K562 (cell line): Measurements from ENCODE around the gene IL17RC. TPM values are rescaled to one million over a fixed set of nuclear protein-coding genes. Genes with fewer than 3 reads are reported as not detected.

Experiments
- ARID2 ChIP-seq: fragments of 450-650 bp; IDR thresholded peaks from 2 replicates; pipeline ENCODE4 v1.6.1; 2017; ENCODE audit warnings: antibody characterized with exemption, mild to moderate bottlenecking
- CBFA2T2 ChIP-seq: fragments of 450-650 bp; conservative IDR thresholded peaks from 2 replicates; pipeline ENCODE4 v1.6.1; 2017; ENCODE audit warnings: mild to moderate bottlenecking
- CBFB ChIP-seq: sonication (generic); formaldehyde crosslinking; IDR thresholded peaks from 2 replicates; pipeline ENCODE4 v1.4.0; 2020; ENCODE audit warnings: mild to moderate bottlenecking, missing genetic modification reagents
- CSDE1 ChIP-seq, 2 experiments: fragments of 450-650 bp; IDR thresholded peaks; 2 replicates each; pipeline ENCODE4 v1.6.1; 2016; ENCODE audit warnings: mild to moderate bottlenecking in 1 of 2
- ERF ChIP-seq: fragments of 450-650 bp; formaldehyde crosslinking; IDR thresholded peaks from 2 replicates; pipeline ENCODE4 v1.4.0; 2020; ENCODE audit warnings: mild to moderate bottlenecking, mixed read lengths
- GATA2 ChIP-seq: sonication (generic); formaldehyde crosslinking; IDR thresholded peaks from 2 replicates; pipeline ENCODE4 v1.4.0; 2020; ENCODE audit warnings: mild to moderate bottlenecking, missing genetic modification reagents
- KLF16 ChIP-seq: IDR thresholded peaks from 2 replicates; pipeline ENCODE4 v1.6.1; 2016; ENCODE audit warnings: antibody characterized with exemption
- LEF1 ChIP-seq: fragments of 450-650 bp; IDR thresholded peaks from 2 replicates; pipeline ENCODE4 v1.6.1; 2016; ENCODE audit warnings: mild to moderate bottlenecking
- MXI1 ChIP-seq: IDR thresholded peaks from 2 replicates; pipeline ENCODE4 v1.6.1; 2011; ENCODE audit warnings: low read depth, mild to moderate bottlenecking, improper control_type of control experiment, low read length
- NBN ChIP-seq: fragments of 450-650 bp; IDR thresholded peaks from 2 replicates; pipeline ENCODE4 v1.6.1; 2016; ENCODE audit warnings: low read depth, mild to moderate bottlenecking
- NFRKB ChIP-seq: fragments of 450-650 bp; IDR thresholded peaks from 2 replicates; pipeline ENCODE4 v1.6.1; 2016; ENCODE audit warnings: low read depth
- NR2C2 ChIP-seq, 2 experiments: fragments of 200-800 bp in 1 of 2; sonication (Bioruptor generic) in 1 of 2; sonication (generic) in 1 of 2; formaldehyde crosslinking in 1 of 2; IDR thresholded peaks; 2 replicates each; pipeline versions ENCODE4 v1.6.1 to v1.8.0; 2016 to 2022; ENCODE audit warnings: mild to moderate bottlenecking in 1 of 2, missing compliant biosample characterization in 1 of 2, missing genetic modification characterization in 1 of 2, missing genetic modification reagents in 1 of 2
- RAD21 ChIP-seq, 2 experiments: fragments of 250-450 bp in 1 of 2; fragments of 450-650 bp in 1 of 2; sonication (Bioruptor Pico) in 1 of 2; formaldehyde crosslinking in 1 of 2; IDR thresholded peaks in 1 of 2; conservative IDR thresholded peaks in 1 of 2; 2 replicates each; pipeline versions ENCODE4 v1.4.0 to v1.8.0; 2020 to 2022; ENCODE audit warnings: mild to moderate bottlenecking in 2 of 2, moderate library complexity in 1 of 2
- SMARCA4 ChIP-seq: fragments of 450-650 bp; IDR thresholded peaks from 2 replicates; pipeline ENCODE4 v1.6.1; 2016
- SPI1 ChIP-seq: IDR thresholded peaks from 2 replicates; pipeline ENCODE4 v1.6.1; 2011; ENCODE audit warnings: low read depth, low read length, control low read depth, borderline replicate concordance
- ZNF140 ChIP-seq: fragments of 250-450 bp; sonication (Bioruptor Pico); IDR thresholded peaks from 2 replicates; pipeline ENCODE4 v1.8.0; 2021; ENCODE audit warnings: moderate library complexity, mild to moderate bottlenecking, inconsistent platforms
- ZNF224 ChIP-seq: sonication (generic); formaldehyde crosslinking; IDR thresholded peaks from 2 replicates; pipeline ENCODE4 v1.8.0; 2022; ENCODE audit warnings: mild to moderate bottlenecking, missing genetic modification reagents
- polyA plus RNA-seq, 8 experiments: library from polyadenylated mRNA; depleted of rRNA in 4 of 8; stranded (reverse) in 5 of 8; unstranded in 3 of 8; fragments of >200 nt; fragmentation: Nextera tagmentation in 2 of 8; fragmentation: Illumina TruSeq in 1 of 8; extraction: Ambion mirVana in 2 of 8; extraction: Trizol in 1 of 8; gene quantifications; 2 replicates each; pipeline versions ENCODE4 v1.2.1 to v1.2.3, GENCODE V29; 2011 to 2014; ENCODE audit warnings: inconsistent platforms in 1 of 8, missing spikeins in 1 of 8
- total RNA-seq, 7 experiments: library from RNA; depleted of rRNA in 6 of 7; stranded (reverse); fragments of >200 nt in 6 of 7; fragmentation: Illumina TruSeq in 2 of 7; extraction: Trizol in 2 of 7; gene quantifications; 2 replicates each; pipeline versions ENCODE4 v1.2.1 to v1.2.3, GENCODE V29; 2011 to 2021; ENCODE audit warnings: low replicate concordance in 1 of 7
- TF ChIP-seq, protein P1 (sequence below): fragments of 250-450 bp; sonication (Bioruptor Pico); IDR thresholded peaks from 2 replicates; pipeline ENCODE4 v1.8.0; 2022; ENCODE audit warnings: inconsistent platforms
- TF ChIP-seq, protein P2 (sequence below), 3 experiments: fragments of 200-800 bp in 1 of 3; fragments of 250-450 bp in 1 of 3; fragments of 450-650 bp in 1 of 3; sonication (Bioruptor Pico) in 1 of 3; sonication (Bioruptor generic) in 1 of 3; formaldehyde crosslinking in 1 of 3; IDR thresholded peaks; 2 replicates each; pipeline versions ENCODE4 v1.6.1 to v1.8.0; 2016 to 2022; ENCODE audit warnings: mild to moderate bottlenecking in 2 of 3, missing genetic modification characterization in 2 of 3, missing compliant biosample characterization in 1 of 3, moderate library complexity in 1 of 3
- TF ChIP-seq, protein P3 (sequence below): fragments of 450-650 bp; formaldehyde crosslinking; IDR thresholded peaks from 2 replicates; pipeline ENCODE4 v1.4.0; 2022; ENCODE audit warnings: mild to moderate bottlenecking, moderate library complexity

Gene IL17RC
- total and polyA plus RNA-seq, 9 of the 15 experiments (the other 6 are each of a cell fraction or from before 2014, with no cell fraction given): 0.15 to 11.4 (median 7.1) TPM; not detected in 1

DNA sequence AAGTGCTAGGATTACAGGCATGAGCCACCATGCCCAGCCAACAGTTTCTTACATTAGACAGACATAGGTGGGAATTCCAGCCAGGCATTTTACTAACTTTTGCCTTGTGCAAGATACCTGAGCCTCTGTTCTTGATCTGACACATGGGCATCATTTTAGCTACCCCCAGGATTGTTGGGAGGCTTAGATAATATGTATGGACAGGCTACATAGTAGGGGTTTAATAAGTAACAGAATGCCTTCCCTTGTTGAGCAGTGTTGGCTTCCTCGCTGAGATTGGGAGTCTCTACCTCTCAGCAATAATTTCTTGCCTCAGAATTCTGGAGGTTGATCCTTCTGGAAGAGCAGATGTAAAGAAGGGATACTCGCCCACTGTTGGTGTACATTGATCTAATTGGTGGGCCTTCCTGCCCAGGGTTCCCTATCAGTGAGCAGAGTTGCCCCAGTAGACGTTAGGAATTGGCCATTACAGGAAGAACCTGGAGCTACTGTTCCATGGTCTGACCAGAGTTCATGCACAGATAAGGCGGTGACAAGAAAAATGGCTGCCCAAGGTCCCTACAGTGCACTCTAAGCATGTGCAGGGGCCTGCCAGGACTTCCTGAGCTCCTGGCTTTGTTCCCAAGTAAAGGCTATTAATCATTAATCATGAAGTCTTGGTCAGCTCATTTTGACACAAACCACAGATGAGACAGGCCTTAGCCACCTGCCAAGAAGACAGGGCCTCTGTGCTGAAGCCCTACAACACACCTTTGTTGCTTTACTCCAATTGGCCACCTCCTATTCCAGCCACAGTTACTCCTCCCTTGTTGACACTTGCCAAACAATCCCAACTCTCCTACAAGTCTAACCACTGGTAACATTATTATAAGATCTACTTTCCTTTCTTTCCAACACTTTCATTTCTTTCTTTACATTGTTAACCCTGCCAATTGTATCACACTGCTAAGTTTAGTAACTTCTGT lies 19.2 kb upstream of the IL17RC start (continued):
- TF ChIP-seq, protein P1, sequence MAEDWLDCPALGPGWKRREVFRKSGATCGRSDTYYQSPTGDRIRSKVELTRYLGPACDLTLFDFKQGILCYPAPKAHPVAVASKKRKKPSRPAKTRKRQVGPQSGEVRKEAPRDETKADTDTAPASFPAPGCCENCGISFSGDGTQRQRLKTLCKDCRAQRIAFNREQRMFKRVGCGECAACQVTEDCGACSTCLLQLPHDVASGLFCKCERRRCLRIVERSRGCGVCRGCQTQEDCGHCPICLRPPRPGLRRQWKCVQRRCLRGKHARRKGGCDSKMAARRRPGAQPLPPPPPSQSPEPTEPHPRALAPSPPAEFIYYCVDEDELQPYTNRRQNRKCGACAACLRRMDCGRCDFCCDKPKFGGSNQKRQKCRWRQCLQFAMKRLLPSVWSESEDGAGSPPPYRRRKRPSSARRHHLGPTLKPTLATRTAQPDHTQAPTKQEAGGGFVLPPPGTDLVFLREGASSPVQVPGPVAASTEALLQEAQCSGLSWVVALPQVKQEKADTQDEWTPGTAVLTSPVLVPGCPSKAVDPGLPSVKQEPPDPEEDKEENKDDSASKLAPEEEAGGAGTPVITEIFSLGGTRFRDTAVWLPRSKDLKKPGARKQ (CRISPR knock-in tag): no peak
- peak; percentile 46 for TF ChIP-seq LEF1
- no peak for TF ChIP-seq KLF16
- 0 out of 2 replicates have a peak, but pooled peaks have one; percentile 33 for TF ChIP-seq ERF (CRISPR knock-in tag)
- no peak for TF ChIP-seq CSDE1 (IDR thresholded peaks at IDR 0.05)
- peak; percentile 36 for TF ChIP-seq CBFA2T2
- peak; percentile 47; the same call in 1 of the 2 replicates for TF ChIP-seq SMARCA4
- TF ChIP-seq NBN: no peak
- peak; percentile 47; the same call in 1 of the 2 replicates for TF ChIP-seq CBFB (CRISPR knock-in tag)
- TF ChIP-seq SPI1: 0 out of 2 replicates have a peak, but pooled peaks have one; percentile 3
- TF ChIP-seq, protein P2, sequence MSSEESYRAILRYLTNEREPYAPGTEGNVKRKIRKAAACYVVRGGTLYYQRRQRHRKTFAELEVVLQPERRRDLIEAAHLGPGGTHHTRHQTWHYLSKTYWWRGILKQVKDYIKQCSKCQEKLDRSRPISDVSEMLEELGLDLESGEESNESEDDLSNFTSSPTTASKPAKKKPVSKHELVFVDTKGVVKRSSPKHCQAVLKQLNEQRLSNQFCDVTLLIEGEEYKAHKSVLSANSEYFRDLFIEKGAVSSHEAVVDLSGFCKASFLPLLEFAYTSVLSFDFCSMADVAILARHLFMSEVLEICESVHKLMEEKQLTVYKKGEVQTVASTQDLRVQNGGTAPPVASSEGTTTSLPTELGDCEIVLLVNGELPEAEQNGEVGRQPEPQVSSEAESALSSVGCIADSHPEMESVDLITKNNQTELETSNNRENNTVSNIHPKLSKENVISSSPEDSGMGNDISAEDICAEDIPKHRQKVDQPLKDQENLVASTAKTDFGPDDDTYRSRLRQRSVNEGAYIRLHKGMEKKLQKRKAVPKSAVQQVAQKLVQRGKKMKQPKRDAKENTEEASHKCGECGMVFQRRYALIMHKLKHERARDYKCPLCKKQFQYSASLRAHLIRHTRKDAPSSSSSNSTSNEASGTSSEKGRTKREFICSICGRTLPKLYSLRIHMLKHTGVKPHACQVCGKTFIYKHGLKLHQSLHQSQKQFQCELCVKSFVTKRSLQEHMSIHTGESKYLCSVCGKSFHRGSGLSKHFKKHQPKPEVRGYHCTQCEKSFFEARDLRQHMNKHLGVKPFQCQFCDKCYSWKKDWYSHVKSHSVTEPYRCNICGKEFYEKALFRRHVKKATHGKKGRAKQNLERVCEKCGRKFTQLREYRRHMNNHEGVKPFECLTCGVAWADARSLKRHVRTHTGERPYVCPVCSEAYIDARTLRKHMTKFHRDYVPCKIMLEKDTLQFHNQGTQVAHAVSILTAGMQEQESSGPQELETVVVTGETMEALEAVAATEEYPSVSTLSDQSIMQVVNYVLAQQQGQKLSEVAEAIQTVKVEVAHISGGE (CRISPR knock-in tag; IDR thresholded peaks at IDR 0.05): peak in 1 of 3 experiments; percentile 73; a peak in 2 of 6 replicates
- TF ChIP-seq GATA2: no peak
- no peak for TF ChIP-seq NR2C2 (CRISPR knock-in tag; IDR thresholded peaks at IDR 0.05)
- TF ChIP-seq NR2C2 (tag; IDR thresholded peaks at IDR 0.05): peak; percentile 89
- 0 out of 4 replicates have a peak, but pooled peaks have one; percentile 6 to 8 for TF ChIP-seq RAD21 (CRISPR knock-in tag; conservative IDR thresholded peaks at IDR 0.05 in 1 of 2, IDR thresholded peaks at IDR 0.05 in 1 of 2)
- TF ChIP-seq, protein P3, sequence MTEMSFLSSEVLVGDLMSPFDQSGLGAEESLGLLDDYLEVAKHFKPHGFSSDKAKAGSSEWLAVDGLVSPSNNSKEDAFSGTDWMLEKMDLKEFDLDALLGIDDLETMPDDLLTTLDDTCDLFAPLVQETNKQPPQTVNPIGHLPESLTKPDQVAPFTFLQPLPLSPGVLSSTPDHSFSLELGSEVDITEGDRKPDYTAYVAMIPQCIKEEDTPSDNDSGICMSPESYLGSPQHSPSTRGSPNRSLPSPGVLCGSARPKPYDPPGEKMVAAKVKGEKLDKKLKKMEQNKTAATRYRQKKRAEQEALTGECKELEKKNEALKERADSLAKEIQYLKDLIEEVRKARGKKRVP: peak; percentile 40; the same call in 1 of the 2 replicates
- 0 out of 2 replicates have a peak, but pooled peaks have one; percentile 21 for TF ChIP-seq ARID2
- peak; percentile 72; the same call in 1 of the 2 replicates for TF ChIP-seq NFRKB
- TF ChIP-seq ZNF140 (CRISPR knock-in tag): no peak
- TF ChIP-seq ZNF224 (CRISPR knock-in tag): no peak
- TF ChIP-seq MXI1: 0 out of 2 replicates have a peak, but pooled peaks have one; percentile 27
